ENCODE data around the gene RBCK1.
"Not testable (repeated sequence)": the region's sequence is repeated elsewhere in the genome, so short reads cannot be mapped to it uniquely, and the experiment has no call there.

Gene RBCK1

GRCh38 chr20:375265-375889 lies 32.7 kb upstream of the RBCK1 start:
- DNase-seq (ENCODE audit: low spot score) (no peak), FAIRE-seq (no peak)

GRCh38 chr20:376089-376488 lies 32.0 kb upstream of the RBCK1 start:
- FAIRE-seq (no peak), DNase-seq (ENCODE audit: low spot score) (no peak)

- FAIRE-seq (no peak), DNase-seq (ENCODE audit: low spot score) (no peak)
These were observed 31.3 kb upstream of the RBCK1 start for GRCh38 chr20:376750-377149.

- not testable (repeated sequence) for DNase-seq (ENCODE audit: low spot score); FAIRE-seq
These were observed 30.5 kb upstream of the RBCK1 start for GRCh38 chr20:377578-377977.

GRCh38 chr20:378961-379336 lies 29.1 kb upstream of the RBCK1 start:
- no peak for FAIRE-seq

GRCh38 chr20:380763-381580 lies 27.1 kb upstream of the RBCK1 start:
- FAIRE-seq = no peak
- DNase-seq (ENCODE audit: low spot score) = peak; percentile 78

More at GRCh38 chr20:378961-379336, 29.1 kb upstream of the RBCK1 start:
- no peak for DNase-seq (ENCODE audit: low spot score)

- peak; percentile 79 for DNase-seq (ENCODE audit: low spot score)
These were observed 26.4 kb upstream of the RBCK1 start for GRCh38 chr20:381581-382290.

GRCh38 chr20:382291-383115 lies 25.6 kb upstream of the RBCK1 start:
- DNase-seq (ENCODE audit: low spot score) (no peak), FAIRE-seq (no peak)

More at GRCh38 chr20:381581-382290, 26.4 kb upstream of the RBCK1 start:
- no peak for FAIRE-seq

- DNase-seq (ENCODE audit: low spot score) = no peak
- no peak for FAIRE-seq
These were observed 24.2 kb upstream of the RBCK1 start for GRCh38 chr20:383889-384288.

- FAIRE-seq = no peak
These were observed 23.4 kb upstream of the RBCK1 start for GRCh38 chr20:384723-385122.

GRCh38 chr20:385448-385847 lies 22.7 kb upstream of the RBCK1 start:
- no peak for DNase-seq (ENCODE audit: low spot score)
- FAIRE-seq = no peak

More at GRCh38 chr20:384723-385122, 23.4 kb upstream of the RBCK1 start:
- no peak for DNase-seq (ENCODE audit: low spot score)

- DNase-seq (ENCODE audit: low spot score); FAIRE-seq: not testable (repeated sequence)
These were observed 21.5 kb upstream of the RBCK1 start for GRCh38 chr20:386634-387033.

- DNase-seq (ENCODE audit: low spot score) (no peak), FAIRE-seq (no peak)
These were observed 20.6 kb upstream of the RBCK1 start for GRCh38 chr20:387520-387919.

- DNase-seq (ENCODE audit: low spot score) (no peak), FAIRE-seq (no peak)
These were observed 19.8 kb upstream of the RBCK1 start for GRCh38 chr20:388034-388994.

- no peak for FAIRE-seq
- DNase-seq (ENCODE audit: low spot score) = no peak
These were observed 18.9 kb upstream of the RBCK1 start for GRCh38 chr20:389220-389619.

GRCh38 chr20:391041-391711 lies 16.9 kb upstream of the RBCK1 start:
- DNase-seq (ENCODE audit: low spot score) (no peak), FAIRE-seq (no peak)

- not testable (repeated sequence) for FAIRE-seq; DNase-seq (ENCODE audit: low spot score)
These were observed 14.8 kb upstream of the RBCK1 start for GRCh38 chr20:393296-393695.

GRCh38 chr20:396252-396618 lies 11.9 kb upstream of the RBCK1 start:
- DNase-seq (ENCODE audit: low spot score) = no peak

GRCh38 chr20:396619-397431 lies 11.3 kb upstream of the RBCK1 start:
- no peak for FAIRE-seq
- no peak for DNase-seq (ENCODE audit: low spot score)

More at GRCh38 chr20:396252-396618, 11.9 kb upstream of the RBCK1 start:
- no peak for FAIRE-seq

Measured in urothelium cell line (cell line).